ENCODE results near the gene CHAF1B.

- TF ChIP-seq CTCF (conservative IDR thresholded peaks at IDR 0.05; ENCODE audit: low read length) (no peak), EZH2phosphoT487 (IDR thresholded peaks at IDR 0.05; ENCODE audit: borderline replicate concordance, low read depth, low read length) (no peak)
Observed at GRCh38 chr21:36337099-36337509, 48.1 kb upstream of the CHAF1B start.
